Trophoblast cell (in vitro differentiated cells and primary cell): ENCODE measurements around the gene ISCA1.

Experiments used
- DNase-seq, 2 donors: peaks; one replicate each; pipeline ENCODE4 v3.0.0-alpha.2; 2016
- H2AFZ ChIP-seq: 2 replicates; pipeline ENCODE4 v1.6.1; 2013; ENCODE audit warnings: low read length, moderate library complexity, mild to moderate bottlenecking; ENCODE audit not compliant: insufficient read depth, poor library complexity
- H2AK5ac ChIP-seq: 2 replicates; pipeline ENCODE4 v1.6.1; 2013; ENCODE audit warnings: mild to moderate bottlenecking, low read length
- H2BK120ac ChIP-seq: 2 replicates; pipeline ENCODE4 v1.6.1; 2013; ENCODE audit warnings: low read length, mild to moderate bottlenecking, moderate library complexity; ENCODE audit not compliant: insufficient read depth, poor library complexity
- H2BK12ac ChIP-seq: 2 replicates; pipeline ENCODE4 v1.6.1; 2013; ENCODE audit warnings: mild to moderate bottlenecking, low read length, moderate library complexity
- H2BK5ac ChIP-seq: 2 replicates; pipeline ENCODE4 v1.6.1; 2013; ENCODE audit warnings: low read length, low read depth, moderate library complexity, mild to moderate bottlenecking; ENCODE audit not compliant: poor library complexity
- H3K14ac ChIP-seq: 2 replicates; pipeline ENCODE4 v1.6.1; 2013; ENCODE audit warnings: mild to moderate bottlenecking, low read length
- H3K18ac ChIP-seq: 2 replicates; pipeline ENCODE4 v1.6.1; 2013; ENCODE audit warnings: mild to moderate bottlenecking, low read length
- H3K23ac ChIP-seq: 2 replicates; pipeline ENCODE4 v1.6.1; 2013; ENCODE audit warnings: low read length
- H3K27ac ChIP-seq: 2 replicates; pipeline ENCODE4 v1.5.1; 2013; ENCODE audit warnings: low read depth, mild to moderate bottlenecking, inconsistent platforms, low read length, moderate library complexity
- H3K27me3 ChIP-seq: 2 replicates; pipeline ENCODE4 v1.6.1; 2013; ENCODE audit warnings: inconsistent platforms, mild to moderate bottlenecking, low read length, moderate library complexity; ENCODE audit not compliant: insufficient read depth
- H3K36me3 ChIP-seq, 2 experiments: 1 replicate in 1 of 2; 2 replicates in 1 of 2; pipeline ENCODE4 v1.6.1; 2013; ENCODE audit warnings: low read length in 2 of 2, mild to moderate bottlenecking in 2 of 2, moderate library complexity in 1 of 2; ENCODE audit not compliant: insufficient read depth in 2 of 2, control insufficient read depth in 1 of 2
- H3K4ac ChIP-seq: 2 replicates; pipeline ENCODE4 v1.6.1; 2013; ENCODE audit warnings: low read depth, mild to moderate bottlenecking, low read length, moderate library complexity
- H3K4me1 ChIP-seq, 2 experiments: 1 replicate in 1 of 2; 2 replicates in 1 of 2; pipeline ENCODE4 v1.6.1; 2013; ENCODE audit warnings: low read length in 2 of 2, mild to moderate bottlenecking in 2 of 2, moderate library complexity in 1 of 2; ENCODE audit not compliant: insufficient read depth in 2 of 2, control insufficient read depth in 1 of 2
- H3K4me2 ChIP-seq: 2 replicates; pipeline ENCODE4 v1.6.1; 2013; ENCODE audit warnings: inconsistent platforms, mild to moderate bottlenecking, low read length, moderate library complexity
- H3K4me3 ChIP-seq: 2 replicates; pipeline ENCODE4 v1.5.1; 2013; ENCODE audit warnings: mild to moderate bottlenecking, low read depth, low read length, inconsistent platforms
- H3K79me1 ChIP-seq: one replicate; pipeline ENCODE4 v1.6.1; 2013; ENCODE audit warnings: low read length
- H3K79me2 ChIP-seq: 2 replicates; pipeline ENCODE4 v1.6.1; 2013; ENCODE audit warnings: low read length, mild to moderate bottlenecking; ENCODE audit not compliant: control insufficient read depth, insufficient read depth, poor library complexity
- H3K9ac ChIP-seq: 2 replicates; pipeline ENCODE4 v1.6.1; 2013; ENCODE audit warnings: mild to moderate bottlenecking, low read length
- H3K9me3 ChIP-seq: 2 replicates; pipeline ENCODE4 v1.6.1; 2013; ENCODE audit warnings: low read depth, mild to moderate bottlenecking, control low read depth, inconsistent platforms, low read length; ENCODE audit not compliant: insufficient read depth
- H4K12ac ChIP-seq: 2 replicates; pipeline ENCODE4 v1.6.1; 2013; ENCODE audit warnings: low read depth, mild to moderate bottlenecking, low read length, moderate library complexity
- H4K8ac ChIP-seq: 2 replicates; pipeline ENCODE4 v1.6.1; 2013; ENCODE audit warnings: low read depth, mild to moderate bottlenecking, low read length, moderate library complexity
- H4K91ac ChIP-seq: one replicate; pipeline ENCODE4 v1.6.1; 2013; ENCODE audit warnings: low read depth, mild to moderate bottlenecking, low read length, moderate library complexity
- WGBS: extraction: QIAGEN DNeasy Blood & Tissue Kit; methylation state at CpG from one replicate; pipeline ENCODE4 v1.1.7; 2013; ENCODE audit warnings: missing lambda C conversion rate; ENCODE audit not compliant: insufficient read length, insufficient coverage; ENCODE audit errors: extremely low coverage; 5-methylcytosine and 5-hydroxymethylcytosine counted together

ISCA1 gene

DNA sequence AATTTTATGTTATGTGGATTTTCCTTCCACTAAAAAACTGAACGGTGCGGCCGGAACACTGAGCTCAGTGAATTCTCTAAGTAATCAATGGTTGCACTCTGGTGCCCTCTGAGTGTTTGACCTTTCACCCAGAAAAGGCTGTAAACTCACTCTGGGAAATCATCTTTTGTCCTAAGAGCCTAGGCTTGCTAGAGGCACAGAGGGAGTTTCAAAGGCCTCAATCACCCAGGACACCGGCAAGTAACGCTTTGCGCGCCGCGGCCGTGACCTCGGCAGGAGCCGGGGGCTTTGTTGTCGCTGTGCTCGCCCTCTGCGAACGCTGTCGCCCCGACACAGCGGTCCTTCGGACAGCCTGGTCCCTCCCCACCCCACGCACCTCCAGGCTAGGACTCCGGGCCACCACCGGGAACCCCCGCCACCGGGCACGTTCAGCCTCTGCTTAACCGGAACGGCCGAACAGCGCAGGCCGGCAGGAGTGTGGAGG, 703 bp downstream of the ISCA1 start:
- Histone ChIP-seq H2AFZ (peak overlapping the region; percentile 89), H3K18ac (peak overlapping the region; percentile 91), H3K79me1 (peaks cover 7% of the 10 kb centered on the region), H2AK5ac (peak overlapping the region; percentile 9), H3K36me3 (peaks cover 4 to 5% of the 10 kb centered on the region in 2 experiments), H3K79me2 (peaks cover 7% of the 10 kb centered on the region), H4K12ac (peak overlapping the region; percentile 92), H4K8ac (peak overlapping the region; percentile 85), H2BK120ac (peak overlapping the region; percentile 70), H4K91ac (peak overlapping the region; percentile 92), H3K4ac (peak overlapping the region; percentile 50), H3K4me1 (peaks cover 2 to 7% of the 10 kb centered on the region in 2 experiments), H3K23ac (no peak overlapping the region), H3K4me2 (peak overlapping the region; percentile 69), H2BK5ac (peak overlapping the region; percentile 78), H3K14ac (peak overlapping the region; percentile 83), H3K9ac (peak overlapping the region; percentile 81), H2BK12ac (no peak overlapping the region), H3K27ac (peak overlapping the region; percentile 90), H3K27me3 (no peaks in the 10 kb centered on the region), H3K4me3 (peak overlapping the region; percentile 99), H3K9me3 (peaks cover 1% of the 10 kb centered on the region)
- peak in 1 of 2 donors; percentile 63 for DNase-seq
- WGBS = no CpG with 5 or more reads among the region's 31 CpGs

DNA sequence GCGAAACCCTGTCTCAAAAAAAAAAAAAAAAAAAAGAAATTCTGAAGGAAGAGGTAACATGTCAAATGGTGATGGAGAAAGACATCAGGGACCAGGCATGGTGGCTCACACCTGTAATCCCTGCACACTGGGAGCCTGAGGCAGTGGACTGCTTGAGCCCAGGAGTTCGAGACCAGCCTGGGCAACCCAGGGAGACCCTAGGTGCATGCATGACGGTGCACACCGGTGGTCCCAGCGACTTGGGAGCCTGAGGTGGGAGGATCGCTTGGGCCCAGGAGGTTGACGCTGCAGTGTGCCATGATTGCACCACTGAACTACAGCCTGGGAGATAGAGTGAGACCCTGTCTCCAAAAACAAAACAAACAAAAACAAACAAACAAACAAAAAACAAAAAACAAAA, 1.8 kb downstream of the ISCA1 start:
- H3K4ac ChIP-seq = peak overlapping the region; percentile 67
- no peak overlapping the region for H3K27ac ChIP-seq
- H2BK12ac ChIP-seq = no peak overlapping the region
- no peak overlapping the region for H3K14ac ChIP-seq
- no peaks in the 10 kb centered on the region for H3K27me3 ChIP-seq
- no peak overlapping the region for H3K4me2 ChIP-seq
- no peak overlapping the region for H3K4me3 ChIP-seq
- no peak overlapping the region for H4K91ac ChIP-seq
- H2BK5ac ChIP-seq = no peak overlapping the region
- H3K23ac ChIP-seq = no peak overlapping the region
- no peak for DNase-seq
- no peak overlapping the region for H2BK120ac ChIP-seq
- H3K36me3 ChIP-seq = peaks cover 2 to 5% of the 10 kb centered on the region in 2 experiments
- H3K9me3 ChIP-seq = peaks cover 1% of the 10 kb centered on the region
- H3K18ac ChIP-seq = peak overlapping the region; percentile 68
- WGBS = no CpG with 5 or more reads among the region's 7 CpGs
- H3K4me1 ChIP-seq = peaks cover 2 to 7% of the 10 kb centered on the region in 2 experiments
- no peak overlapping the region for H4K12ac ChIP-seq
- H4K8ac ChIP-seq = no peak overlapping the region
- no peak overlapping the region for H2AFZ ChIP-seq
- H3K79me1 ChIP-seq = peaks cover 7% of the 10 kb centered on the region
- H3K9ac ChIP-seq = no peak overlapping the region
- peaks cover 7% of the 10 kb centered on the region for H3K79me2 ChIP-seq
- no peak overlapping the region for H2AK5ac ChIP-seq

DNA sequence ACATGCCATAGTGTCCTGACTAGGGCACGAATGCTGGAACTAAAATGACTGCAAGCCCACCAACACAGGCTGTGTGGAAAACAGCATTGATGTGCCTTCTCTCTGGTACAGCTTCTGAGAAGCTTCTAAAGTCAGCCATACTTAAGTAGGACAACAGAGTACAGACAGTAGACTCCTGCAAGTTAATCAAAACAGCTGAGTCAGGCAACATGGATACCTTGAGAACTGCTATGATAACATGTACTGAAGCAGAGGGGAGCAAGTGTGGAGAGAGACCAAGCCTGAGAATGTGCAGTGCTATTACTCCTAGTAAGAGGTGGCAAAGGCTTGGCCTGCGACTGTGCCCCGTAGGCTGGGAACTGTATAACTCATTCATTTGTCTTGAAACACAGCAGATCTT, 2.5 kb downstream of the ISCA1 start:
- peaks cover 7% of the 10 kb centered on the region for H3K79me2 ChIP-seq
- peak overlapping the region; percentile 47 for H3K4ac ChIP-seq
- no peak for DNase-seq
- WGBS = no CpG with 5 or more reads among the region's 3 CpGs
- peaks cover 7% of the 10 kb centered on the region for H3K79me1 ChIP-seq
- no peak overlapping the region for H3K18ac ChIP-seq
- H2AFZ ChIP-seq = no peak overlapping the region
- peak overlapping the region; percentile 43 for H3K23ac ChIP-seq
- peaks cover 2 to 5% of the 10 kb centered on the region in 2 experiments for H3K36me3 ChIP-seq
- no peak overlapping the region for H2BK120ac ChIP-seq
- H3K4me1 ChIP-seq = peaks cover 2 to 7% of the 10 kb centered on the region in 2 experiments
- H4K8ac ChIP-seq = no peak overlapping the region
- H3K9me3 ChIP-seq = peaks cover 1% of the 10 kb centered on the region
- H2BK12ac ChIP-seq = no peak overlapping the region
- no peak overlapping the region for H4K91ac ChIP-seq
- H3K27me3 ChIP-seq = no peaks in the 10 kb centered on the region
- no peak overlapping the region for H3K14ac ChIP-seq
- H3K9ac ChIP-seq = no peak overlapping the region
- H2AK5ac ChIP-seq = no peak overlapping the region
- no peak overlapping the region for H3K27ac ChIP-seq
- H3K4me3 ChIP-seq = no peak overlapping the region
- H4K12ac ChIP-seq = no peak overlapping the region
- no peak overlapping the region for H3K4me2 ChIP-seq
- H2BK5ac ChIP-seq = no peak overlapping the region

DNA sequence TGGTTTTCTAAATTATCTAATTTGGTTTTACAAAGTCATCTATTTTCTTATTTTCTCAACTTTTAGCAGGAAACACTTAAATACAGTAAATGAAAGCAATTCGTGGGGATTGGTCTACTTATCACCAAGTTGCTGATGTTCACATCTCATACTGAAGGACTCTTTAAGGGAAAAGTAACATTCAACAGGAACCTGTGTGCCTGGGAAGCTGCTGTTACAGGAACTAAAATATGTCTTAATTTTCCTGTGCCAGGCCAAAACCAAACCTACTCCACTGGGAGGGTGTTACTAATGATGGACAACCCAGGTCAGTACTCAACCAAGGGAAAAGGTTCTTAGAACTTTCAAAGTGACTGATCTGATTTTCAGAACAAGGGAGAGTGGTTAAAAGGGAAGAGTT, 5.3 kb downstream of the ISCA1 start:
- Histone ChIP-seq H3K4ac (no peak overlapping the region), H3K36me3 (peaks cover 4 to 8% of the 10 kb centered on the region in 2 experiments), H3K79me2 (peaks cover 5% of the 10 kb centered on the region), H3K79me1 (peaks cover 3% of the 10 kb centered on the region), H3K18ac (no peak overlapping the region), H3K14ac (no peak overlapping the region), H3K4me1 (peaks cover 2 to 3% of the 10 kb centered on the region in 2 experiments), H2AK5ac (no peak overlapping the region), H2BK5ac (no peak overlapping the region), H3K27me3 (no peaks in the 10 kb centered on the region), H4K91ac (no peak overlapping the region), H3K9me3 (no peaks in the 10 kb centered on the region), H4K12ac (no peak overlapping the region), H2AFZ (no peak overlapping the region), H4K8ac (no peak overlapping the region), H2BK12ac (no peak overlapping the region), H3K4me2 (no peak overlapping the region), H2BK120ac (no peak overlapping the region), H3K23ac (no peak overlapping the region), H3K4me3 (no peak overlapping the region), H3K27ac (no peak overlapping the region), H3K9ac (no peak overlapping the region)
- no CpG with 5 or more reads among the region's 1 CpG for WGBS
- no peak for DNase-seq
